GM19372 (cell line): Measurements from ENCODE around the gene OR5C1.
"Not testable (repeated sequence)": the region's sequence is repeated elsewhere in the genome, so short reads cannot be mapped to it uniquely, and the experiment has no call there.

Experiments
- ATAC-seq: cut with Tn5 transposase; IDR thresholded peaks from one replicate; pipeline ENCODE4 v1.9.1; 2021; ENCODE audit warnings: mild to moderate bottlenecking, low read depth, moderate library complexity; ENCODE audit not compliant: unreplicated experiment

Gene OR5C1

DNA sequence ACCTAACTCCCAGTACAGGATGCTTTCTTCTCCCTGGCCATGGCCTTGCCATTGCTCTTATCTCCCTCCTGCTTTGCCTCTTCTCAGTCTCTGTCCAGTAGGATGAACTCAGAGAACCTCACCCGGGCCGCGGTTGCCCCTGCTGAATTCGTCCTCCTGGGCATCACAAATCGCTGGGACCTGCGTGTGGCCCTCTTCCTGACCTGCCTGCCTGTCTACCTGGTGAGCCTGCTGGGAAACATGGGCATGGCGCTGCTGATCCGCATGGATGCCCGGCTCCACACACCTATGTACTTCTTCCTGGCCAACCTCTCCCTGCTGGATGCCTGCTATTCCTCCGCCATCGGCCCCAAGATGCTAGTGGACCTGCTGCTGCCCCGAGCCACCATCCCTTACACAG, at the start of gene OR5C1:
Gene OR5C1 (plus strand): TSS at position 103 of the 400 bp plus-strand sequence. CDS start 0 bp downstream, at position 103.
- ATAC-seq = no peak

DNA sequence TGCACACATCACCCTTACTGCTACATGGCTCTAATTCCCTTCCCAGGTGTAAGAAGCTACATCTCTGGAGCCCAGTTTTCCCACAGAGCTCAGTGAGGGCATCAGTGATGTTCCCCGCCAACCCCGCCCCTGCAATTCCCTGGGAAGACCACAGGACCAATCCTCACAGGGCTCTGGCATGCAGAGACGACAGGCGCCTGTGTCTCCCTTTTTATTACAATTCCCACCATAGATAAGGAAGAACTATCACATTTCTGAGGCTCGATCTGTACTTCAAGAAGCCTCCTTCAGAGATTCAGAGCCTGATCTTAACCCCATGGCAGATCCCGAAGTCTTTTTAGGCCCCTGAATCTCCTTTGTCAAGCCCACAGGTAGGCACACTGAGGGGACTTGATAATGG, 46.7 kb upstream of the OR5C1 start, which contains the start of gene OR1L6:
Gene OR1L6 (plus strand): TSS at position 301 of the 400 bp plus-strand sequence. CDS start 7,545 bp downstream, outside the sequence.
- no peak for ATAC-seq

DNA sequence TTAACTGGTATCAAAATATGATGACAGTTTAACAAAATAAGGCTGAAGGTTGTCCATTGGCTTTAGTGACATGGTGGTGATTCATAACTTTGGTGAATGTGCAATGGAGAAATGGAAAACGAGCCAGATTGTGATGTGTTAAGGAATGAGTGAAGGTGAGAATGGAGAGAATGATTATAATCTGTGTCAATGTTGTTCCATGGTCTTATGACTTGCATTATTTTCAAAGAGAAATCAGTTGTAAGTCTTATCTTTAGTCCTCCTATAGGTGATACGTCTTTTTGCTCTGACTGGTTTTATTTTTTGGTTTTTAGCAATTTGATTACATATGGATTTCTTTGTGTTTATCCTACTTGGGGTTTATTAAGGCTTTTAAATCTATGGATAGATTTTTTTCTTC, 33.9 kb upstream of the OR5C1 start:
- ATAC-seq = no peak

DNA sequence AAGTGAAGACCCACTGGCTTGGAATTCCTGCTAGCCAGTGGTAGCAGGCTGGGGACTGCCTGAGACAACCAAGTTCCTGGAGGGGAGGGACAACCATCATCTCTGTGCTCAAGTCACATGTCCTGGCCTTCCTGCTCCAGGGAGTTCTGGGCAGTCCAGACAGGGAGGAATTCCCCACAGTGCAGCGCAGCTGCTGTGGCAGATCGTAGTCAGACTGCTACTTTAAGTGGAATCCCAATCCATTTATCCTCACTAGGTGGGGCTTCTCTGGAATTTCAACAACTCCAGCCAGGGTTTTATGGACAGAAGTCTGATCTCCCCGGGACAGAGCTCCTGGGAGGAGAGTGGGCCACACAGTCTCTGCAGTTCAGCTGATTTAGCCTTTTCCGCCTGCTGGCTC, 20.9 kb upstream of the OR5C1 start:
- no peak for ATAC-seq

GRCh38 chr9:122777052-122777451, 11.7 kb upstream of the OR5C1 start:
- no peak for ATAC-seq

- ATAC-seq = no peak
Measured at GRCh38 chr9:122777935-122778627, 10.7 kb upstream of the OR5C1 start.

- no peak for ATAC-seq
Measured at GRCh38 chr9:122779181-122779580, 9.6 kb upstream of the OR5C1 start.

DNA sequence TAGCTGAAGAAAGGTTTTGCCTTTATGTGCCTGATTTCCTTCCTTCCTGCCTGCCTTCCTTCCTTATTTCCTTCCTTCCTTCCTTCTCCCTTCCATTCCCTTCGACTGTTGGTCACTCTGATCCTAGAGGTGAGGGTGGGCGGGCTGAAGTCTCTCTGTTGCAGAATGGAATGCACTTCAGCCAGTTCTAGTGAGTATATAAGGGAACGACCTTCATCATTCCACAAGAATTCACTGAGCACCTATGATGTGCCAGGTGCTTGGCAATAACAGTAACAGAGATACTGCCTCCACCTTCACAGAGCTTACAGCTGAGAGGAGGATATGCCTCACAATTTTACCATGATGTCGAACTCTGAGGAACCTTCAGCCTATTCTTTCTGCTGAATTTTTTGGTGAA, 8.7 kb upstream of the OR5C1 start:
- ATAC-seq = no peak

DNA sequence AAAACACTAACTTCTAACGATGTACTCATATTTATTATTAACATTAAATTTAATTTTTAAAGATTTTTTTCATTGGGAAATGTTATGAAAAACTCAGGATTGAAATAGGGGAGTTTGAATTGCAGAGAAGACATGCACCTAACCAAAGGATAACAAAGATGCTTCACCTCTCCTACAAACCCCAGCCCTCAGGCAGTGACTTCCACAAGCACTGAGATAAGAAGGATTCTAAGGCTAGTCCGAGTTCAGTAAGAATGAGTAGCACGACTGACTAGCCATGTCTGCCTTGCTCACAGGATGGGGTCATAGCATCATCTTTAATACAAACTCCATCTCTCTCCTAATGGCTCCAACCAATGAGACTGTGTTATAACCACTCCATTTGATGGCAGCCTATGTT, 7.1 kb upstream of the OR5C1 start:
- no peak for ATAC-seq

- no peak for ATAC-seq
Measured at GRCh38 chr9:122785269-122785668, 3.5 kb upstream of the OR5C1 start.

DNA sequence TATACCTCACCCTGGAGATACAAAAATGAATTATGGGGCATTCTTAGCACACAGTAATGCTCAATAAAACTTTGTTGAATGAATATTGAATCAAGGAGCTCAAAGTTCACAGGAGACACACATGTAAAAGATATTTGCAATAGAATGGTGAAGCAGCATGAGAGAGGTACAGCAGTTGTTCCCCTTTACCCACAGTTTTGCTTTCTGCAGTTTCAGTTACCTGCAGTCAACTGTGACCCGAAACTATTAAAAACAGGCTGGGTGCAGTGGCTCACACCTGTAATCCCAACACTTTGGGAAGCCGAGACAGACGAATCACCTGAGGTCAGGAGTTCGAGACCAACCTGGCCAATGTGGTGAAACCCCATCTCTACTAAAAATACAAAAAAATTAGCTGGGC, 2.4 kb upstream of the OR5C1 start:
- ATAC-seq = no peak

- ATAC-seq = no peak
Measured at GRCh38 chr9:122789256-122790046, 718 bp downstream of the OR5C1 start.

DNA sequence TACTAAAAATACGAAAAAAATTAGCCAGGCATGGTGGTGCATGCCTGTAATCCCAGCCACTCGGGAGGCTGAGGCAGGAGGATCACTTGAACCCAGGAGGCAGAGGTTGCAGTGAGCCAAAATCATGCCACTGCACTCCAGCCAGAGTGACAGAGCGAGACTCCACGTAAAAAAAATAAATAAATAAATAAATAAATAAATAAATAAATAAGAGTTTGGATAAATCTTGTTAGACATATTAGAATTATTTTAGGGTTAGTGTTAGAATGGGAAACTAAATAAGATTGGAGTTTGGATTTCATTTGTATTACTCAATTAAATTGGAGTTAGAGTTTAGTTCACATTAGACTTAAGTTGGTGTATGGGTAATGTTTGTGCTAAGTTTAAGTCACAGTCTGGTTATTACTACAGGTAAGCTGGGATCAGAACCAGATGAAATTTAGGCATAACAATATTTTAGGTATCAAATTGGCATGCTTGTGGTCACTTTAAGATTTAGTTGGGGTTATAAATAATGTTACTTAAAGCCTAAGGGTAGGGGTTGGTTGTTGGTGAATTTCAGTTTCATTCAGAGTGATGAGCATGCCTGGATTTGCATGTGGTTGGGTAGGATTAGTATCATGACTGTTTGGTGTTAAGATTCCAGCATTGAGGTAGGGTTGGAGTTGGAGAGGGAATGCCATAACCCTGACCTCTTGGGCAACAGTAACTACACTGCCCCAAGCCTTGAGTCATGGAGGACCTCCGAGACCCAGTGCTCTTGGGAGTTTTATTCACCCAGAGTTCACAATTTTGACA, 3.3 kb downstream of the OR5C1 start:
- ATAC-seq = no peak

DNA sequence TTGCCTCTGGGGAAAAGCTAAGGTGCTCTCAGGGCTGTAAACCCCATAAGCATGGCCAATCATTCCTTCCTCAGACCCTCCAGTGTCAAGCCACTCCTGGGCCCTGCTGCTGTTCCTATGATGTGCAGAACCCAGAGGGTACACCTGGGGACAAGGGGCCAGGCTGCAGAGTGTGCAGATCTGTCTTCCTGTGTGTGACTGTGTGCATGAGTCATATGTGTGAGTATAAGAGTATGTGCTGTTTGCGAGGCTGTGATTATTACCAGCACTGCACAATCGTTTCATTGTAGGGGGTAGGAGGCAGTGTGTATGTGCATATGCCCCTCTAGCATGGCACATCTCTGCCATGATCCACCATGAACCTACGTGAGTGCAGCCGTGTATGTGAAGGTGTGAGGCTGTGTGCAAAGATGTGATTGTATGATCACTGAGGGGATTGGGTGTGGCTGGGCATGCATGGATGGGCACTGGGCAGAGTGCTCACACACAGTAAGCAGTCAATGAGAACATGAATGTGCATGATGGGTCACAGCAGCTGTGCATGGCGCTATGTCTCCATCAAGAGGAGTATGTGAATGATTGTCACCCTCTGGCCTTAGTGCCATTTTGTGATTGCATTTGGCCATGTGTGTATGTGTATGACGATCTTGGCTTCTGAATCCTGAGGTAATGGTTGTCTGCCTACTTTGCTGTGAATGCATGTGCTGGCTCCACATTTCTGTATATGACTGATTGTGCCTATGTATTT, 8.8 kb downstream of the OR5C1 start:
- no peak for ATAC-seq

DNA sequence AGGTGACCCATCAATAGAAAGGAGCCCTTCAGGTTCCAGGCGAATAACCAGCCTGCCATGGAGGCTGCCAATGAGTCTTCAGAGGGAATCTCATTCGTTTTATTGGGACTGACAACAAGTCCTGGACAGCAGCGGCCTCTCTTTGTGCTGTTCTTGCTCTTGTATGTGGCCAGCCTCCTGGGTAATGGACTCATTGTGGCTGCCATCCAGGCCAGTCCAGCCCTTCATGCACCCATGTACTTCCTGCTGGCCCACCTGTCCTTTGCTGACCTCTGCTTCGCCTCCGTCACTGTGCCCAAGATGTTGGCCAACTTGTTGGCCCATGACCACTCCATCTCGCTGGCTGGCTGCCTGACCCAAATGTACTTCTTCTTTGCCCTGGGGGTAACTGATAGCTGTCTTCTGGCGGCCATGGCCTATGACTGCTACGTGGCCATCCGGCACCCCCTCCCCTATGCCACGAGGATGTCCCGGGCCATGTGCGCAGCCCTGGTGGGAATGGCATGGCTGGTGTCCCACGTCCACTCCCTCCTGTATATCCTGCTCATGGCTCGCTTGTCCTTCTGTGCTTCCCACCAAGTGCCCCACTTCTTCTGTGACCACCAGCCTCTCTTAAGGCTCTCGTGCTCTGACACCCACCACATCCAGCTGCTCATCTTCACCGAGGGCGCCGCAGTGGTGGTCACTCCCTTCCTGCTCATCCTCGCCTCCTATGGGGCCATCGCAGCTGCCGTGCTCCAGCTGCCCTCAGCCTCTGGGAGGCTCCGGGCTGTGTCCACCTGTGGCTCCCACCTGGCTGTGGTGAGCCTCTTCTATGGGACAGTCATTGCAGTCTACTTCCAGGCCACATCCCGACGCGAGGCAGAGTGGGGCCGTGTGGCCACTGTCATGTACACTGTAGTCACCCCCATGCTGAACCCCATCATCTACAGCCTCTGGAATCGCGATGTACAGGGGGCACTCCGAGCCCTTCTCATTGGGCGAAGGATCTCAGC, 11.6 kb downstream of the OR5C1 start, which contains the start of gene OR1K1:
Gene OR1K1 (plus strand): TSS at position 58 of the 995 bp plus-strand sequence. CDS start 0 bp downstream, at position 58.
- no peak for ATAC-seq

GRCh38 chr9:122806661-122807060, 17.9 kb downstream of the OR5C1 start:
- ATAC-seq = no peak

DNA sequence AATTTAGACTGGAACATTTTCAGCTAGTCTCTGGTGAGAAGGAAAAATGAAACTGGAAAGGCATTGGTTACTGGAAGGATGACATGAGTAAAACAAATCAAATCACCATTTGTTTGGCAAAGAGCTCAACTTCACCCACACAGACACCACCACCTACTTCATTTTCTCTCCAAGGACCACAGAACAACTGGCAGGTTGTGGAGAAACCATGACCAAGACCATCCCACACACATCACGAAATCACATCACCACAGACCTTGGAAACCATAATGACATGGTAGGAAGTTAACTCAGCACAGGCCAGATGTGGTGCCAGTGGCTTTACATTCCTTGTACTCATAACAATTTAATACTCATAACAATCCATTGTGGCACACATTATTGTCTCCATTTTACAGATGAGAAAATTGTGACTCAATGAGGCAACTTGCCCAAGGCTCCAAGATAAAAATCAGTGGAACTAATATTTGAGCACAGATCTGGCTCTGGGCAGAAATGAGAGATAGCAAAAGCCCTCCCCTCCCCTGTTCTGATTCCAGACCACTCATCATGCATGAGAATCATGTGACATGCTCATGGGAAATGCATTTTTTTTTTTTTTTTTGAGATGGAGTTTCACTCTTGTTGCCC, 18.7 kb downstream of the OR5C1 start:
- ATAC-seq = no peak

GRCh38 chr9:122808141-122808540, 19.4 kb downstream of the OR5C1 start:
- ATAC-seq = no peak

DNA sequence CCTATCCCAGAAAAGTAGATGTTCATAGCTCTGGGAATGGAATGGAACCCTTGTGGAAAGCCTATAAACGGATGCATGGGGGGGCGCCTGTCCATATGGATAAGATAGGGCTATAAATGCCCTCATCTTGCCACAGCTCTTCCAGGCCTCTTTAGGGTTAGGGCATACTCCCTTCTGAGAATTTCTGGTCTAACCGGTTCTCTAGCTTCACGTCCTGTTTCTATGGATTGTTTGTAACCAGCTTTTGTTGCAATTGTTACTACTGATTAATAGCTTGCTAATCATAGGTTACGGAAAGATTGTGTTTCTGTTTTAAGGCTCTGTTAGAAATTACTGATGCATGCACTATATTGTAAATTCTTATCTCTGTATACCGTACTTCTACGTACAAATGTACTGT, 20.5 kb downstream of the OR5C1 start:
- ATAC-seq = not testable (repeated sequence)
